HT1080 (cell line): ENCODE measurements around the gene CX3CL1. TPM values are rescaled to one million over a fixed set of nuclear protein-coding genes. Genes with fewer than 3 reads are reported as not detected.
"Not testable (repeated sequence)": the region's sequence is repeated elsewhere in the genome, so short reads cannot be mapped to it uniquely, and the experiment has no call there.

Experiments
- DNase-seq: peaks from one replicate; pipeline ENCODE4 v3.0.0-alpha.2; 2015; ENCODE audit warnings: low read depth
- polyA plus RNA-seq, 2 experiments: library from polyadenylated mRNA; depleted of rRNA; stranded (reverse); fragments of >200 nt; gene quantifications; 2 replicates each; pipeline ENCODE4 v1.2.3, GENCODE V29; 2015
- total RNA-seq: library from RNA; depleted of rRNA; stranded (reverse); fragments of >200 nt; shearing (Covaris generic); gene quantifications from 2 replicates; pipeline ENCODE4 v1.2.3, GENCODE V29; 2014; rRNA removed

The CX3CL1 gene
- 0.03 and 0.07 TPM in 2 replicates for total RNA-seq
- polyA plus RNA-seq (2015; cell fraction: cytosol; rRNA removed), result not detected in 2 replicates
- polyA plus RNA-seq (2015; cell fraction: nucleus; rRNA removed), result not detected in 2 replicates

GRCh38 chr16:57372372-57373116 lies at the start of gene CX3CL1:
CX3CL1 (plus strand) TSS chr16:57372490; CDS start chr16:57372569, 79 bp downstream.
- DNase-seq, result peak; percentile 37

GRCh38 chr16:57324749-57325148 lies 47.5 kb upstream of the CX3CL1 start:
- no peak for DNase-seq

- DNase-seq, result no peak
Observed at GRCh38 chr16:57325458-57325857, 46.8 kb upstream of the CX3CL1 start.

- no peak for DNase-seq
Observed at GRCh38 chr16:57329718-57330327, 42.5 kb upstream of the CX3CL1 start.

- DNase-seq, result no peak
Observed at GRCh38 chr16:57331355-57331754, 40.9 kb upstream of the CX3CL1 start.

- DNase-seq, result no peak
Observed at GRCh38 chr16:57333402-57333801, 38.9 kb upstream of the CX3CL1 start.

GRCh38 chr16:57335366-57335765 lies 36.9 kb upstream of the CX3CL1 start:
- DNase-seq, result no peak

GRCh38 chr16:57341062-57341440 lies 31.2 kb upstream of the CX3CL1 start:
- no peak for DNase-seq

GRCh38 chr16:57341441-57342303 lies 30.6 kb upstream of the CX3CL1 start:
- DNase-seq, result peak; percentile 93

- not testable (repeated sequence) for DNase-seq
Observed at GRCh38 chr16:57342606-57343005, 29.7 kb upstream of the CX3CL1 start.

- no peak for DNase-seq
Observed at GRCh38 chr16:57343221-57343620, 29.1 kb upstream of the CX3CL1 start.

- DNase-seq, result not testable (repeated sequence)
Observed at GRCh38 chr16:57344094-57344493, 28.2 kb upstream of the CX3CL1 start.

- no peak for DNase-seq
Observed at GRCh38 chr16:57345021-57345420, 27.3 kb upstream of the CX3CL1 start.

- DNase-seq, result no peak
Observed at GRCh38 chr16:57345666-57346204, 26.6 kb upstream of the CX3CL1 start.

- DNase-seq, result no peak
Observed at GRCh38 chr16:57347858-57348257, 24.4 kb upstream of the CX3CL1 start.

GRCh38 chr16:57348327-57348726 lies 24.0 kb upstream of the CX3CL1 start:
- no peak for DNase-seq

- no peak for DNase-seq
Observed at GRCh38 chr16:57349212-57350031, 22.9 kb upstream of the CX3CL1 start.

- DNase-seq, result no peak
Observed at GRCh38 chr16:57352636-57353047, 19.6 kb upstream of the CX3CL1 start.

GRCh38 chr16:57354311-57354710 lies 18.0 kb upstream of the CX3CL1 start:
- DNase-seq, result peak; percentile 30

- no peak for DNase-seq
Observed at GRCh38 chr16:57355898-57356414, 16.3 kb upstream of the CX3CL1 start.
